AG09319 (cell line): ENCODE results near the gene NCS1.

Source experiments
- DNase-seq: peaks from one replicate; pipeline ENCODE4 v3.0.0-alpha.2; 2010; ENCODE audit warnings: low read depth; ENCODE audit errors: extremely low read depth
- CTCF ChIP-seq: IDR thresholded peaks from 2 replicates; pipeline ENCODE4 v1.5.1; 2011; ENCODE audit warnings: low read depth, mild to moderate bottlenecking, inconsistent platforms, low read length, moderate library complexity

NCS1 gene

GRCh38 chr9:130199605-130200004, 27.4 kb downstream of the NCS1 start:
- TF ChIP-seq CTCF = no peak
- DNase-seq = no peak

GRCh38 chr9:130200038-130200849, 28.0 kb downstream of the NCS1 start:
- TF ChIP-seq CTCF = no peak
- DNase-seq = peak; percentile 49

GRCh38 chr9:130201399-130201873, 29.2 kb downstream of the NCS1 start:
- no peak for DNase-seq
- TF ChIP-seq CTCF = no peak

- no peak for DNase-seq
- TF ChIP-seq CTCF = no peak
Observed at GRCh38 chr9:130201974-130202373, 29.8 kb downstream of the NCS1 start.

- DNase-seq = no peak
- TF ChIP-seq CTCF = no peak
Observed at GRCh38 chr9:130204341-130204740, 32.1 kb downstream of the NCS1 start.

- no peak for TF ChIP-seq CTCF
- DNase-seq = no peak
Observed at GRCh38 chr9:130204959-130205358, 32.8 kb downstream of the NCS1 start.

GRCh38 chr9:130205912-130206311, 33.7 kb downstream of the NCS1 start:
- no peak for DNase-seq
- TF ChIP-seq CTCF = no peak
